Left colon (tissue), 2 donors: ENCODE results near the gene VPS13A. TPM values are rescaled to one million over a fixed set of nuclear protein-coding genes. Genes with fewer than 3 reads are reported as not detected.
"Not testable (repeated sequence)": the region's sequence is repeated elsewhere in the genome, so short reads cannot be mapped to it uniquely, and the experiment has no call there.

Experiments used
- ATAC-seq: fragments of 200-7000 bp; cut with Tn5 transposase; one replicate; pipeline ENCODE4 v1.9.1; 2020; ENCODE audit warnings: mild to moderate bottlenecking, moderate library complexity
- DNase-seq, 2 donors: peaks; one replicate each; pipeline ENCODE4 v3.0.0-alpha.2; 2020
- intact Hi-C, 2 donors: fragments of 100-400 bp; cut with DNase I in 1 of 2; cut with micrococcal nuclease in 1 of 2; formaldehyde crosslinking; loops; one replicate each; pipeline versions ENCODE4 v1.11.2 to v1.14.0; 2022; cut with DNase I, micrococcal nuclease
- total RNA-seq, 2 donors: library from RNA; stranded (reverse); fragmentation: NEBNext Ultra II Directional; extraction: Animal tissue kit (Norgen Biotek cat#: 25700); gene quantifications; one replicate each; pipeline ENCODE4 v1.2.1, GENCODE V29; 2021
- donor health status: DM: no; HTN: no; CAD: no.
- donor health status: DM: yes; HTN: yes; CAD: no.

VPS13A gene
- total RNA-seq, 2 donors from 2014 or later = 54.1 to 58.4 TPM

DNA sequence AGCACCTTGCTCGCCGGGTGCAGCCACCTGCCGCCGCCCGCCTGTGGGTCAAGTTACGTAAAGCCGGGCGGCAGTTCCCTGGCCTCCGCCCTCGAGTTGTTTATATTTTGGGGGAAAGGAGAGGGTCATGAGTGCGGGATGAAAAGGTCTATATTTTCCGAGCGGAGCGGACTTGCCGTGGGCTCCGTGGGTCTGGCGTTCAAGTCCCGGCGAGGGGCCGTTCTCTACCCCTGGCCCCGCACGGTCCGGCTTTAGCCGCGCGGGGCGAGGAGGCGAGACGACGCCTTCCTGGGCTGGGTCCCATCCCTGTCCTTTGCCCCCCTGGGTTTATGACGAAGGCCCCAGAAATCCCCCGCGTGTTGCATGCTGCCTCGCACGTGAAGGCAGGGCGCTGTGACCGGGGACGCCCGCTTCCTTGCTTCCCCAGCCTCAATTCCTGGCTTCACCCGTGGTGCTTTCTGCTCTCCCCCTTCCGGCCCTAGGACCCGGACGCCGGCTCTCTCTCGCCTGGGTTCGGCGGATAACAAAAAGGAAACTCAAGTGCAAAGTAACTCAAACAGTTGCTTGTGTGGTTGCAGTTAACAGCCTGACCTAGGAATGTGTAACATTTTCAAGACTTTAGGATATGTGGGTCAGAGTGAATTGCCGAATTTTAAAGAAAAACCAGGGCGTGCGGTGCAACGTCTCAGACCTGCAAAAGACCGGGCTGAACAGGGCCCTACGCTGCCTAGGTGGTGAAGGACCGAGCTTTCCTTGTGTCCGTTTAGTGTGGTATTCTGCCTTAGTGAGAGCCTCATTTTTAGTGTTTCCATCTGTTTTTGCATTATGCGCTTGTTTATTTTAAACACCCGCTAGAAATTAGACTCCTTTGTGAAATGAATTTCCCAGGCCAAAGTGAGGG, 810 bp downstream of the VPS13A start:
- ATAC-seq (peak; percentile 49), DNase-seq (peak; percentile 56 to 63)
- intact Hi-C loops = no loop called here

DNA sequence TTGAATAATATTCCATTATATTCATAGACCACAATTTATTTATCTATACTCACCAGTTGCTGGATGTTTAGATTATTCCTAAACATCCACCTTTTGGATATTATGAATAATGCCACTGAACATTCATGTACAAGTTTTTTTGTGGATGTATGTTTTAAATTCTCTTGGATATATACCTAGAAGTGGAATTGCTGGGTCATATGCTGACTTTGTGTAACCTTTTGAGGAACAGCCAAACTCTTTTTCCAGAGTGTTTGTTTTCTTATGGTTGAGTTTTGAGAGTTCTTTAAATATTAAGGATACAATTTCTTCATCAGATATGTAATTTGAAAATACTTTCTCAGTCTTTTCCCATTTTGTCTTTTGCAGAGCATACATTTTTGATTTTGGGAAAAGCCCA, 2.7 kb downstream of the VPS13A start:
- ATAC-seq (no peak), DNase-seq (no peak)
- intact Hi-C loops = no loop called here

DNA sequence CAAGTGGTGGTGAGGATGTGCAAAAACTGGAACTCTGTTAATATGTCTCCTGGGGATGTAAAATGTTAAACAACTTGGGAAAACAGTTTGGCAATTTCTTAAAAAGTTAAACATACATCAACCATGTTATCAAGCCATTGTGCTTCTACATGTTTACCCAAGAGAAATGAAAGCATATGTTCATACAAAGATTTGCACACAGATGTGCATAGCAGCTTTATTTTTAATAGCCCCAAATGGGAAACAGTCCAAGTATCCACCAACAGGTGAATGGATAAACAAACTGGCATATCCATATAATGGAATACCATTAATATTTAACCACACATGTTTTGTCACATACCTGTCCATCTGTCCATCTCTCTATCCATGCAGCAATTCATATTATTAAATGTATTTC, 6.2 kb downstream of the VPS13A start:
- DNase-seq (no peak), ATAC-seq (peak; percentile 27)
- intact Hi-C loops = no loop called here

DNA sequence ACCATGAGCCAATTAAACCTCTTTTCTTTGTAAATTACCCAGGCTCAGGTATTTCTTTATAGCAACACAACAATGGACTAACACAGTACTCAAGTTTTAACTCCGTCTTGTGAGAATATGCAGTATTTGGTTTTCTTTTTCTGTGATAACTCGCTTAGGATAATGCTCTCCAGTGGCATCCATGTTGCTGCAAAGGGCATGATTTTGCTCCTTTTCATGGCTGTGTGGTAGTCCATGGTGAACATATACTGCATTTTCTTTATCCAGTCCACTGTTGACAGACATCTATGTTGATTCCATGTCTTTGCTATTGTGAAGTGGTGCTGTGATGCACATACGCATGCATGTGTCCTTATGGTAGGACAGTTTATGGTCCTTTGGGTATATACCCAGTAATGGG, 10.9 kb downstream of the VPS13A start:
- DNase-seq = no peak
- intact Hi-C loops = no loop called here
- no peak for ATAC-seq

DNA sequence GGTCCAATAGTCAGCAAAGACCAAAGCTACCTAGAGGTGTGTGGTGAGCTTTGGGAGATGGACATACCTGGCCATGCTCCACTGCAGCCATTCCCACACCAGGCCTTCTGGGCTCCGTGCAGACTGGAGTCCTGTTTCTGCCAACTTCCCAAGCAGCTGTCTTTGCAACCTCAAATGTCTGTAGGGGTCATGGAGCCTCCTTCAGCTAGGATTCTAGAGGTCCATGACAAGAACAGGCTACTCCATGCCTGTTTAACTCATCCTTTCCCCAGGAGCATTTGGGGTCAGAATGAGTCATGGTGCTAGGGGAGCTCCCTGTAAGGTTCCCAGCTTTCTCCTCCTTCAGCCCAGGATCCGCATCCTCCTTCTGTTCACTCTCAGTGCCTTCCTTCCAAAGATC, 17.1 kb downstream of the VPS13A start:
- intact Hi-C loops = no loop called here
- DNase-seq (no peak), ATAC-seq (no peak)

DNA sequence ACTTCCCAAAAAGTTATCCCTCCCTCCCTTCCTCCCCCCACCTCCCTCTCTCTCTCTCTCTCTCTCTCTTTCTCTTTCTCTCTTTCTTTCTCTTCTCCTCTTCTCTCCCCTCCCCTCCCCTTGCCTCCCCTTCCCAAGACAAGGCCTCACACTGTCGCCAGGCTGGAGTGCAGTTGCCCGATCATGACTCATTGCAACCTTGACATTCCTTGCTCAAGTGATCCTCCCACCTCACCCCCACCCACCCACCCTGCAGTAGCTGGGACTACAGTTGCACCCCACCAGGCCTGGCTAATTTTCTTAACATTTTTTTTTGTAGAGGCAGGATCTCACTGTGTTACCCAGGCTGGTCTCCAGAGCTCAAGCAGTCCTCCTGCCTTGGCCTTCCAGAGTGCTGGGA, 32.8 kb downstream of the VPS13A start:
- intact Hi-C loops = no loop called here
- DNase-seq = no peak

DNA sequence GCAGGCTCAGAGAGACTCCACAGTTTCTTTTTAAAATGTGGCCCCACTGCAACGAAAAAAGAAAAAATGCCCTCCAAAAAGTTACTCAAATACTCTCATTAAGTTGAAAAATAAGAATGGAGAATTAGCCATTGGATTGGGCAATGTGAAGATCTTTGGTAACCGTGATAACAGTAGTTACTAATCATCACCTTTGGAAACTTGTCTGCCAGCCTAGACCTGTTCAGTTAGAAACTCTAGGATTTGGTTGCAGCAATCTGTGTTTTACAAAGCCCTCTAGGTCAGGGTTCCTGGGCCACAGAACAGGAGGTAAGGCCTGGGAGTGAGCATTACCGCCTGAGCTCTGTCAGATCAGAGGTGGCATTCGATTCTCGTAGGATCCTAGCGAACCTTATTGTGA, 34.2 kb downstream of the VPS13A start:
- intact Hi-C loops = no loop called here
- DNase-seq (no peak), ATAC-seq (no peak)

More for the DNA sequence above, 32.8 kb downstream of the VPS13A start:
- ATAC-seq = no peak

DNA sequence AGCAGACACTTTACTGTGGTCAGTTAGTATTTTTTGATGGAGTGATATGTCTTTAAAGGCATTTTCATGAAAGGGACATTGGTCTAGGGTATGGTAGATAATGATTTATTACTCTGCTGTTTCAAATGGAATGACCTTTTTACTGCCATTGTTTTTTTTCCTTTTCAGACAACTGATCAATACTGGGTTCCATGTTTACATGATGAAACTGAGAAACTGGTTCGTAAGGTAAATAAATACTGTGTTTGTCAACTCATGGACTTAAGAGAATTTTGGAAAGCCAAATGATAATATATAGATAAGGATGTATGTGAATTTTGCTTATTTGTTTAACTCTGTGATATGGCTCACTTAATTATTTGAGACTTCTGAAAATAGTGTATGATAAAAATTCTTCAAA, 35.5 kb downstream of the VPS13A start:
- no peak for ATAC-seq
- no peak for DNase-seq
- intact Hi-C loops = no loop called here

DNA sequence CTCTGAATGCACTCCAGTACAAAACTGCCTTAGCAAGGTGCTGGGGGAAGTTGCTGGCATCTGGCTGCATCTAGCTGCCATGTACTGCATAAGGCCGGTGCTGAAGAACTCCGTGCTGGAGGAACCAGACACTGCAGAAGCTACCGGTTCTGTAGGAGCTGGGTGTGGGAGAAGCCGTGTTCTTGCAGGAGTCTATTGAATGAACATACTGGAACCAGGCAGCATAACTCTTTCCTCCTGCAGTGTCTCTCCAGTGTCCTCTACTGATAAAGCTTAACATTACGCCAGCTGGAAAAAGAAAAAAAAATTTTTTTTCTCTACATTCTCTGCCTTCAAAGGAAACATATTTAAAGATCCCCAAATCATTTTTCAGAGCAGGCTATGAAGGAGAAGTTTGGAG, 38.5 kb downstream of the VPS13A start:
- ATAC-seq (peak; percentile 53), DNase-seq (no peak)
- intact Hi-C loops = no loop called here

DNA sequence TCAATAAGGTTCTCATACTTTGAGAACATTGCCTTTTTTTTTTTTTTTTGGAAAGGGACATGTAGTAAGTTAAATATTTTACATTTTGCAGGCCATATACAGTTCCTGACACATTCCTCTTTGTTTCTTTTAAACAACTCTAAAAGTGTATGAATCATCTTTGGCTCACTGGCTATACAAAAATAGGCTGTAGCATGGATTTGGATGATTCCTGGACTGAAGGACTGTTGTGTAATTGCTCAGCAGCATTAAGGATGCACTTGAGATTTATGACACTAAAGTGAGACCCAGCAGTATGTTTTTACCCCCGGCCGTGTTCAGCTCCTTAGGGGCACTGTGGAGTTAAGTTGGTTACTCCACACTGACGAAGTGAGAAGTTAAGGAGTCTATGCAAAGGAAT, 41.3 kb downstream of the VPS13A start:
- ATAC-seq = no peak
- DNase-seq = no peak
- intact Hi-C loops = no loop called here

DNA sequence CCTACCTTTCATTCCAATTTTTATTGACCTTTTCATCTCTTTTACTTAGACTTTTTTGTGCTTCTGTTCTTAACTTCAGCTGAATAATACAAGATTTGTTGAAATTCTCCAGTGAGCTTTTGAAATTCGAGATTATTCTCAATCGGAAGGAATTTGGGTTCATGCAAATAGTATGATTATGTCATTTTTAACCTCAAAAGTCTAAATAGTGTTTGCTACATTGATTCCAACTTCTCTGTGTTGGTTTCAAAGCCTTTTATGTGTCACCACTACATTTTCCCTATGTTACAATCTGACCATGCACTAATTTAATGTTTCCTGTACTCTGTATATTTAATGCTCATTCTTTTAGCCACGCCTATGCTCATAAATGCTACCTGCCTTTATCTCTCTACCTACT, 44.1 kb downstream of the VPS13A start:
- no peak for ATAC-seq
- intact Hi-C loops = no loop called here
- no peak for DNase-seq

DNA sequence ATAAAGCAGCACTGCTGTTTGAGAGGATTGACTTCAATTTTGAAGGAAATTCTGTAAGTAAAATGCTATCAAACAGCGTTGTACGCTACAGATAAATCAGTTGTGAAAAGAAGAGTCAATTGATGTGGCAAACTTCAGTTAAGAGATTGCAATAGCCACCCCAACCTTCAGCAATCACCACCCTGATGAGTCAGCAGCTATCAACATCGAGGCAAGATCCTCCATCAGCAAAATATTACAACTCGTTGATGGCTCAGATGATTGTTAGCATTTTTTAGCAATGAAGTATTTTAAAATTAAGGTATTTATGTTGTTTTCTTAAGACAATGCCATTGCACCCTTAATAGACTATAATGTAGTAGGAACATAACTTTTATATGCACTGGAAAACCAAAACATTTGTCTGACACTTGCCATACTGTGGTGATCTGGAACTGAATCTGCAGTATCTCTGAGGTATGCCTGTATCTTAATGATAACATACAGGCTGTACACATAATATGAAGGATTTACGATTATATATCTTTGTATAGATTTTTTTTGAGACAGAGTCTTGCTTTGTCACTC, 47.5 kb downstream of the VPS13A start:
- no peak for DNase-seq
- intact Hi-C loops = no loop called here
- no peak for ATAC-seq

DNA sequence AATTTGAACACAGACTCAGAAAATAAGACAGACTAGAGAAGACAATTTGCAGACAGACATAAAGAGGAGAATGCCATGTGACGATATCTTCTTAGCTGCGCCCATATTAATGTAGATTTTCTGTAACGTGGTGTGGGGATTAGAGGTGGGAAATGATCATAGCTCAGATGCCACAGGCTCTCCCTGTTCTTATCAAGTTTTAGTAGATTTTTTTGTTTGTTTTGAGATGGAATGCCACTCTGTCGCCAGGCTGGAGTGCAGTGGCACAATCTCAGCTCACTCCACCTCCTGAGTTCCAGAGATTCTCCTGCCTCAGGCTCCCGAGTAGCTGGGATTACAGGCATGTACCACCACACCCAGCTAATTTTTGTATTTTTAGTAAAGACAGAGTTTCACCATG, 59.4 kb downstream of the VPS13A start:
- no peak for ATAC-seq
- intact Hi-C loops = no loop called here
- no peak for DNase-seq

DNA sequence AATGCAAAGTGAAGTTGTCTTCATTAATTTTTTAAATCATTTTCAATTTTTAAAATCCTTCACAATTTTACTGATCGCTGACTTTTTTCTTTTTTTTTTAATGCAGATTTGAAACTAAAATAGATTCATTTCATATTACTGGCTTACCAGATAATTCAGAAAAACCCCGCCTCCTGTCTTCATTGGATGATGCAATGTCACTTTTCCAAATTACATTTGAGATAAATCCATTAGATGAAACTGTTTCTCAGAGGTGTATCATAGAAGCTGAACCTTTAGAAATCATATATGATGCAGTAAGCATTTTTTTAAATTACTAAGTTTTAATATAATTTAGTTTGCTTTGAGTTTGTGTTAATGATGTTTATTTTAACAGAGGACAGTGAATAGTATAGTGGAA, 60.6 kb downstream of the VPS13A start:
- ATAC-seq (no peak), DNase-seq (no peak)
- intact Hi-C loops = no loop called here

DNA sequence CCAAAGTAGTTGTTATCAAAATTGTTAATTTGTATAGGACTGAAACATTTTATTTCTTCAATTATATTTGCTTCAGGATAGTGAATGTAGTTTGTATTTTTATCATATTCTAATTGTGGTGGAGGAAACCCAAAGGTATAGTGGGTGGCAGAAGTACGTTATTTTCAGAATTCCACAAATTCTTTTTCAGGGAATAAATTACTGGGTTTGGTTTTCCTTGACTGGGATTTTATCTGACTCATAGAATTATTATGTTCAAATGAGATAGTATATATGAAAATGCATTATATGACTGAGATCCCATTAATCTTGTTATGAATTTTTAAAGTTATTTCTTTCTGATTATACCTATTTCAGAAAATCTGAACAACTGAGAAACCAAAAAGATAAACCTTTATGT, 73.7 kb downstream of the VPS13A start:
- DNase-seq = no peak
- intact Hi-C loops = no loop called here
- ATAC-seq = no peak

DNA sequence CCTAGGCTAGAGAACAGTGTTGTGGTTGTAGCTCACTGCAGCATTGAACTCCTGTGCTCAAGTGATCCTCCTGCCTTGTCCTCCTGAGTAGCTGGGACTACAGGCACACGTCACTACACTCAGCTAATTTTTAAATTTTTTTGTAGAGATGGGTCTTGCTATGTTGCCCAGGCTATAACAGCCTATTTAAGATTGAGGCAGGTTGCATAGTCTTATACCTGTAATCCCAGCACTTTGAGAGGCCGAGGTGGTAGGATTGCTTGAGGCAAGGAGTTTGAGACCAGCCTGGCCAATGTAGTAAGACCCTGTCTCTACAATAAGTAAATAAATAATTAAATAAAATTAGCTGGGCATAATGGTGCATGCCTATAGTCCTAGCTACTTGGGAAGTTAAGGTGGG, 79.9 kb downstream of the VPS13A start:
- no peak for ATAC-seq
- no peak for DNase-seq
- intact Hi-C loops = no loop called here

DNA sequence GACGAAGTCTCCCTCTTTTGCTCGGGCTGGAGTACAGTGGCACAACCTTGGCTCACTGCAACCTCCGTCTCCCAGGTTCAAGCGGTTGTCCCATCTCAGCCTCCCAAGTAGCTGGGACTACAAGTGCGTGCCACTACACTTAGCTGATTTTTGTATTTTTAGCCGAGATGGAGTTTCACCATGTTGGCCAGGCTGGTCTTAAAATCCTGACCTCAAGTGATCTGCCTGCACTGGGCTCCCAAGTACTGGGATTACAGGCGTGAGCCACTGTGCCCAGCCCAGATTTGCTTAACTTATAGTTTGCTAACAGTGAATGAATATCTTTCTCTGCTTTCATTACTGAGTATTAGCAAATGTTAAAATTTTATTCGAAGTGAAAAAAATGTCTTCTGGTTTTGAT, 84.3 kb downstream of the VPS13A start:
- DNase-seq (no peak), ATAC-seq (no peak)
- intact Hi-C loops = no loop called here

DNA sequence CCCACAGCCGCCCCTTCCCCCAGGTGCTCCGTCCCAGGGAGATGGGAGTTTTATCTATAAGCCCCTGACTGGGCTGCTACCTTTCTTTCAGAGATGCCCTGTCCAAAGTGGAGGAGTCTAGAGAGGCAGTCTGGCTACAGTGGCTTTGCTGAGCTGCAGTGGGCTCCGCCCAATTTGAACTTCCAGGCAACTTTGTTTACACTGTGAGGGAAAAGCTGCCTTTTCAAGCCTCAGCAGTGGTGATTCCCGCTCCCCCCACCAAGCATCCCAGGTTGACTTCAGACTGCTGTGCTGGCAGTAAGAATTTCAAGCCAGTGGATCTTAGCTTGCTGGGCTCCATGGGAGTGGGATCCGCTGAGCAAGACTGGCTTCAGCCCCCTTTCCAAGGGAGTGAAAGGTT, 90.4 kb downstream of the VPS13A start:
- intact Hi-C loops, ATAC-seq, DNase-seq: not testable (repeated sequence)

DNA sequence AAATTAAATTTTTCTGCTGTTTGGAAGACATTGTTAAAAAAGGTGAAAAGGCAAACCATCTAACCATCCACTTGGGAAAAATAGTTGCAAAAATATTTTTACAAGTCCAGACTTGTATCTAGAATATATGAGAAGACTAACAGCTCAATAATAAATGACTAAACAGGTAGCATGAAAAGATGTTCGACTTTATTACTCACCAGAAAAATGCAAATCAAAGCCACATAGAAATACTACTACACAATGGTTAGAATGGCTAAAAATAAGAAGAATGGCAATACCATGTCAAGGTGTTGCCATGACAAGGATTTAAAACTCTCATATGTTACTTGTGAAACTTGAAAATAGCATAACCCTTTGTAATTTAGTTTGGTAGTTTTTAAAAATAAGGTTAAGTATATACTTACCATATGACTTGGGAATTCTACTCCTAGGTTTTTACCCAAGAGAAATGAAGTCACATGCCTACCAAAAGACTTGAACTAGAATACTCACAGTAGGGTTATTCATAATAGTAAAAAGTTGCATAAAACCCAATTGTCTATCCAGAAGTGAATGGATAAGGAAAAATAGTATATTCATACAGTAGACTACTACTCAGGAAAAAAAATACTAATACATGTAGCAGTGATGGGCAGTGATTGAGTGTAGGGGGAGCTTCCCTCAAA, 93.8 kb downstream of the VPS13A start:
- ATAC-seq = no peak
- no peak for DNase-seq
- intact Hi-C loops = no loop called here

DNA sequence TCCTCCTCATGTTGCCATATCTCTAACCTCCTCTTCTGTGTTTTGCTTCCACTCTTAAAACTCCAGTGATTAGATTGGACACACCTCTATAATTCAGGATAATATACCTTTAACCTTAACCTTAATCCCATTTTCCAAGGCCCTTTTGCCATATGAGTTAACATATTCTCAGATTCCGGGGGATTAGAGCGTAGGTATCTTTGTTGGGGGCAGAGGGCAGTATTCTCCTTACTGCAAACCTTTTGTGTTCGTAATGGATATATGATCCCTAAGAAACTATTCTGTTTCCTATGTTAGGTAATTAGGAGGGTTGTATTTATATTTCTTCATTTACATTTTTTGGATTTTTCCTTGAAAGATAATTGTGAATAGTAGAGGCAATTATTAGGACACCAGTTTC, 99.5 kb downstream of the VPS13A start:
- no peak for DNase-seq
- ATAC-seq = no peak
- intact Hi-C loops = no loop called here
